Measurements from ENCODE around the gene ECHS1. TPM values are rescaled to one million over a fixed set of nuclear protein-coding genes. Genes with fewer than 3 reads are reported as not detected.
A peak's percentile ranks its signal among the peaks of the same experiment; 100 is the strongest.

ECHS1 gene
- total RNA-seq, 1 experiment from 2014 or later: 58.0 TPM

DNA sequence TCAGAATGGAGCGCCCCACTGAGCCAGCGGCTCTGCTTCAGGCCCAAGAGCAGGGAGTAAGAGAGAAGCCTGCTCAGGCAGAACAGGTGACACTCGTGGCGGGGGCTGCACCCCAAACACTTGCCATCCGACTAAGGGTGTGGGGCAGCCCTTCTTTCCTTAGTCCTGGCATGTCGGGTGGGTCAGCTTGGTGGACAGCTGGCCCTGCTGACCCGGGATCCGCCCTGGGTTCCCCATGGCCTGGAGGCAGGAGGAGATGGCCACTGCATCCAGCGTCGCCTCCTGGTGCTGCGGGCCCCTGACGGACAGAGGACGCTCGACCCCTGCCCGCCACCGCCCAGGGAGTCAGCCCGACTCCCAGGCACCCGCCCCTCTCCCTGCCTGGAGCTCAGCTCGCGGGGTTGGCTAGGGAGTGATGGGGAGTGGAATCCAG lies 4.7 kb upstream of the ECHS1 start:
- Histone ChIP-seq H3K4me3 (replicated peaks in 1 of 2; ENCODE audit: low read depth in 1 of 2, low read length in 2 of 2) (peak overlapping the region; percentile 43 to 55; a peak in 2 of 4 replicates), H2AFZ (ENCODE audit: low read depth, low read length, poor library complexity, severe bottlenecking) (no peak overlapping the region), H3K9me2 (ENCODE audit: insufficient read depth) (no peaks in the 10 kb centered on the region), H3K4me2 (ENCODE audit: low read length) (peak overlapping the region; percentile 80), H3K9ac (ENCODE audit: low read length) (no peak overlapping the region), H3K27ac (ENCODE audit: low read depth, low read length) (no peak overlapping the region; the same call in 1 of the 2 replicates), H3K36me3 (ENCODE audit: control insufficient read depth in 1 of 2, insufficient read depth in 2 of 2, low read length in 2 of 2) (no peaks in the 10 kb centered on the region), H3K9me3 (ENCODE audit: control insufficient read depth in 1 of 2, insufficient read depth in 1 of 2, low read depth in 1 of 2, low read length in 2 of 2) (no peaks in the 10 kb centered on the region), H3K79me2 (ENCODE audit: insufficient read depth, low read length) (no peaks in the 10 kb centered on the region), H3K4me1 (ENCODE audit: control insufficient read depth in 1 of 2, insufficient read depth in 2 of 2, low read length in 2 of 2) (peaks cover 0 to 10% of the 10 kb centered on the region in 2 experiments; a peak in 2 of 4 replicates), H3K27me3 (ENCODE audit: insufficient read depth, low read length) (no peaks in the 10 kb centered on the region), H4K20me1 (ENCODE audit: insufficient read depth) (no peaks in the 10 kb centered on the region)
- BruUV-seq (replicated peaks): no TSS peak
- intact Hi-C loops (cut with micrococcal nuclease): no loop called here
- TF ChIP-seq JUND (IDR thresholded peaks at IDR 0.05): no peak
- TF ChIP-seq, protein P1, sequence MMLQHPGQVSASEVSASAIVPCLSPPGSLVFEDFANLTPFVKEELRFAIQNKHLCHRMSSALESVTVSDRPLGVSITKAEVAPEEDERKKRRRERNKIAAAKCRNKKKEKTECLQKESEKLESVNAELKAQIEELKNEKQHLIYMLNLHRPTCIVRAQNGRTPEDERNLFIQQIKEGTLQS (IDR thresholded peaks at IDR 0.05): no peak
- TF ChIP-seq, protein P2, sequence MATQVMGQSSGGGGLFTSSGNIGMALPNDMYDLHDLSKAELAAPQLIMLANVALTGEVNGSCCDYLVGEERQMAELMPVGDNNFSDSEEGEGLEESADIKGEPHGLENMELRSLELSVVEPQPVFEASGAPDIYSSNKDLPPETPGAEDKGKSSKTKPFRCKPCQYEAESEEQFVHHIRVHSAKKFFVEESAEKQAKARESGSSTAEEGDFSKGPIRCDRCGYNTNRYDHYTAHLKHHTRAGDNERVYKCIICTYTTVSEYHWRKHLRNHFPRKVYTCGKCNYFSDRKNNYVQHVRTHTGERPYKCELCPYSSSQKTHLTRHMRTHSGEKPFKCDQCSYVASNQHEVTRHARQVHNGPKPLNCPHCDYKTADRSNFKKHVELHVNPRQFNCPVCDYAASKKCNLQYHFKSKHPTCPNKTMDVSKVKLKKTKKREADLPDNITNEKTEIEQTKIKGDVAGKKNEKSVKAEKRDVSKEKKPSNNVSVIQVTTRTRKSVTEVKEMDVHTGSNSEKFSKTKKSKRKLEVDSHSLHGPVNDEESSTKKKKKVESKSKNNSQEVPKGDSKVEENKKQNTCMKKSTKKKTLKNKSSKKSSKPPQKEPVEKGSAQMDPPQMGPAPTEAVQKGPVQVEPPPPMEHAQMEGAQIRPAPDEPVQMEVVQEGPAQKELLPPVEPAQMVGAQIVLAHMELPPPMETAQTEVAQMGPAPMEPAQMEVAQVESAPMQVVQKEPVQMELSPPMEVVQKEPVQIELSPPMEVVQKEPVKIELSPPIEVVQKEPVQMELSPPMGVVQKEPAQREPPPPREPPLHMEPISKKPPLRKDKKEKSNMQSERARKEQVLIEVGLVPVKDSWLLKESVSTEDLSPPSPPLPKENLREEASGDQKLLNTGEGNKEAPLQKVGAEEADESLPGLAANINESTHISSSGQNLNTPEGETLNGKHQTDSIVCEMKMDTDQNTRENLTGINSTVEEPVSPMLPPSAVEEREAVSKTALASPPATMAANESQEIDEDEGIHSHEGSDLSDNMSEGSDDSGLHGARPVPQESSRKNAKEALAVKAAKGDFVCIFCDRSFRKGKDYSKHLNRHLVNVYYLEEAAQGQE (IDR thresholded peaks at IDR 0.05; ENCODE audit: low read depth): no peak
- TF ChIP-seq CEBPB (IDR thresholded peaks at IDR 0.05; ENCODE audit: low read depth): no peak
- no peak for TF ChIP-seq SP1 (IDR thresholded peaks at IDR 0.05; ENCODE audit: low read depth)
- TF ChIP-seq, protein P3, sequence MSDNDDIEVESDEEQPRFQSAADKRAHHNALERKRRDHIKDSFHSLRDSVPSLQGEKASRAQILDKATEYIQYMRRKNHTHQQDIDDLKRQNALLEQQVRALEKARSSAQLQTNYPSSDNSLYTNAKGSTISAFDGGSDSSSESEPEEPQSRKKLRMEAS (IDR thresholded peaks at IDR 0.05): no peak
- ATAC-seq: no peak
- ChIA-PET RAD21 (ENCODE audit: low non-redundant PET in 1 of 2, low total read pairs in 2 of 2, uncharacterized antibody in 2 of 2, unreplicated experiment in 2 of 2) (no interaction called here), POLR2A (no interaction called here), CTCF (no interaction called here)
- no peak for DNase-seq (ENCODE audit: low read depth, low spot score)
